PC-9 (cell line): Measurements from ENCODE around the gene CMIP. TPM values are rescaled to one million over a fixed set of nuclear protein-coding genes. Genes with fewer than 3 reads are reported as not detected.

Source experiments
- BruUV-seq: library from RNA; stranded (reverse); fragments of 400-500 nt; replicated peaks from 2 replicates; lab custom pipeline; 2021; lab: Mats Ljungman, UMichigan
- CTCF ChIA-PET: fragments of 300-600 bp; sonication (Branson Sonifier 250); formaldehyde crosslinking; loops from one replicate; lab custom pipeline; 2022; ENCODE audit warnings: antibody characterized with exemption; lab: Charles Lee
- POLR2A ChIA-PET: fragments of 300-600 bp; sonication (Branson Sonifier 250); formaldehyde crosslinking; loops from one replicate; lab custom pipeline; 2022; ENCODE audit warnings: antibody characterized with exemption; ENCODE audit not compliant: unreplicated experiment; lab: Charles Lee
- DNase-seq, 2 experiments: peaks; one replicate each; pipeline versions ENCODE4 v3.0.0 to v3.0.0-alpha.2; 2015 to 2022; ENCODE audit warnings: mixed read lengths in 1 of 2
- H2AFZ ChIP-seq: fragments of 200-600 bp; sonication (generic); 2 replicates; pipeline ENCODE4 v1.8.1; 2017; ENCODE audit warnings: antibody characterized with exemption
- H3F3A ChIP-seq: fragments of 200-600 bp; sonication (generic); 2 replicates; pipeline ENCODE4 v1.8.1; 2017; ENCODE audit warnings: antibody characterized with exemption, mild to moderate bottlenecking, low read depth; ENCODE audit not compliant: insufficient read depth
- H3K27ac ChIP-seq: fragments of 200-600 bp; sonication (generic); 2 replicates; pipeline ENCODE4 v1.6.1; 2016; ENCODE audit warnings: mixed run types
- H3K27me3 ChIP-seq: fragments of 200-600 bp; sonication (generic); 2 replicates; pipeline ENCODE4 v1.6.1; 2016; ENCODE audit warnings: low read depth, mixed run types; ENCODE audit not compliant: insufficient read depth
- H3K36me3 ChIP-seq: fragments of 200-600 bp; sonication (generic); 2 replicates; pipeline ENCODE4 v1.6.1; 2016; ENCODE audit warnings: low read depth, mixed run types
- H3K4me1 ChIP-seq: fragments of 200-600 bp; sonication (generic); replicated peaks from 2 replicates; pipeline ENCODE4 v1.6.1; 2016; ENCODE audit warnings: mixed run types; ENCODE audit not compliant: insufficient read depth
- H3K4me2 ChIP-seq: fragments of 200-600 bp; sonication (generic); 2 replicates; pipeline ENCODE4 v1.6.1; 2017; ENCODE audit warnings: mixed run types
- H3K4me3 ChIP-seq: fragments of 200-600 bp; sonication (generic); 2 replicates; pipeline ENCODE4 v1.6.1; 2016; ENCODE audit warnings: mixed run types
- H3K79me2 ChIP-seq: fragments of 200-600 bp; sonication (generic); 2 replicates; pipeline ENCODE4 v1.6.1; 2017; ENCODE audit warnings: low read depth, mixed run types
- H3K9me2 ChIP-seq: fragments of 200-600 bp; sonication (generic); 2 replicates; pipeline ENCODE4 v1.8.1; 2017; ENCODE audit warnings: mild to moderate bottlenecking; ENCODE audit not compliant: insufficient read depth
- H3K9me3 ChIP-seq: fragments of 200-600 bp; sonication (generic); 2 replicates; pipeline ENCODE4 v1.8.1; 2016; ENCODE audit warnings: low read depth; ENCODE audit not compliant: insufficient read depth
- H4K20me1 ChIP-seq: fragments of 200-600 bp; sonication (generic); 2 replicates; pipeline ENCODE4 v1.8.1; 2017; ENCODE audit not compliant: insufficient read depth
- CTCF ChIP-seq: fragments of 200-600 bp; sonication (generic); conservative IDR thresholded peaks from 2 replicates; pipeline ENCODE4 v1.6.1; 2017; ENCODE audit warnings: mixed run types, antibody characterized with exemption, mild to moderate bottlenecking, moderate library complexity
- EZH2 ChIP-seq: fragments of 200-600 bp; sonication (generic); IDR thresholded peaks from 2 replicates; pipeline ENCODE4 v1.8.0; 2017; ENCODE audit warnings: antibody characterized with exemption, low read depth
- intact Hi-C: fragments of 100-400 bp; cut with micrococcal nuclease; formaldehyde crosslinking; loops from one replicate; pipeline ENCODE4 v1.10.0; 2022; ENCODE audit not compliant: unreplicated experiment
- total RNA-seq: library from RNA; stranded (reverse); gene quantifications from 2 replicates; pipeline ENCODE4 v1.2.3, GENCODE V29; 2021

CMIP gene
- total RNA-seq, 1 experiment from 2014 or later, result 96.6 TPM

- Histone ChIP-seq H3K27me3 (no peaks in the 10 kb centered on the region), H4K20me1 (peaks cover 37% of the 10 kb centered on the region), H3K36me3 (no peaks in the 10 kb centered on the region), H3K4me3 (no peak overlapping the region), H3K4me2 (no peak overlapping the region), H3K9me3 (no peaks in the 10 kb centered on the region), H3F3A (peaks cover under 1% of the 10 kb centered on the region; the same call in 1 of the 2 replicates), H3K4me1 (no peaks in the 10 kb centered on the region), H3K79me2 (peaks cover 96% of the 10 kb centered on the region), H3K9me2 (no peaks in the 10 kb centered on the region), H2AFZ (no peak overlapping the region), H3K27ac (no peak overlapping the region)
- no TSS peak for BruUV-seq
- TF ChIP-seq CTCF (no peak), EZH2 (no peak)
- intact Hi-C loops, result no loop called here
- POLR2A ChIA-PET, result no interaction called here
- DNase-seq, result no peak
- CTCF ChIA-PET, result no interaction called here
Observed at GRCh38 chr16:81543571-81543970, 99.0 kb downstream of the CMIP start.

GRCh38 chr16:81544261-81544660 lies 99.7 kb downstream of the CMIP start:
- ChIA-PET CTCF (no interaction called here), POLR2A (no interaction called here)
- intact Hi-C loops, result no loop called here
- Histone ChIP-seq H3K27me3 (no peaks in the 10 kb centered on the region), H3K79me2 (peaks cover 96% of the 10 kb centered on the region), H3F3A (no peaks in the 10 kb centered on the region; the same call in 1 of the 2 replicates), H3K9me3 (no peaks in the 10 kb centered on the region), H3K36me3 (no peaks in the 10 kb centered on the region), H2AFZ (no peak overlapping the region), H4K20me1 (peaks cover 44% of the 10 kb centered on the region), H3K4me3 (no peak overlapping the region), H3K9me2 (no peaks in the 10 kb centered on the region), H3K4me2 (no peak overlapping the region), H3K4me1 (no peaks in the 10 kb centered on the region), H3K27ac (no peak overlapping the region)
- BruUV-seq, result no TSS peak
- TF ChIP-seq CTCF (no peak), EZH2 (no peak)
- no peak for DNase-seq

- Histone ChIP-seq H3K9me3 (no peaks in the 10 kb centered on the region), H3K79me2 (peaks cover 96% of the 10 kb centered on the region), H3K9me2 (no peaks in the 10 kb centered on the region), H3K4me2 (no peak overlapping the region), H3K27ac (no peak overlapping the region), H3K4me1 (no peaks in the 10 kb centered on the region), H4K20me1 (peaks cover 44% of the 10 kb centered on the region), H3F3A (no peaks in the 10 kb centered on the region; the same call in 1 of the 2 replicates), H3K27me3 (no peaks in the 10 kb centered on the region), H3K36me3 (no peaks in the 10 kb centered on the region), H3K4me3 (no peak overlapping the region), H2AFZ (no peak overlapping the region)
- no peak for TF ChIP-seq CTCF
- no peak for TF ChIP-seq EZH2
- ChIA-PET CTCF (no interaction called here), POLR2A (interaction anchor here (0.6 kb wide), 1 partner anchor 37 kb away, joined by 6 read pairs; no protein-coding TSS in a partner anchor)
- intact Hi-C loops, result no loop called here
- BruUV-seq, result no TSS peak
- DNase-seq, result no peak
Observed at GRCh38 chr16:81544700-81545271, 100.2 kb downstream of the CMIP start.
